Measurements from ENCODE around the gene NCAM1. TPM values are rescaled to one million over a fixed set of nuclear protein-coding genes. Genes with fewer than 3 reads are reported as not detected.

The NCAM1 gene
- polyA plus RNA-seq, 1 donor (not counting 4 experiments of a cell fraction or from before 2014, with no cell fraction given) = 0.04 TPM

DNA sequence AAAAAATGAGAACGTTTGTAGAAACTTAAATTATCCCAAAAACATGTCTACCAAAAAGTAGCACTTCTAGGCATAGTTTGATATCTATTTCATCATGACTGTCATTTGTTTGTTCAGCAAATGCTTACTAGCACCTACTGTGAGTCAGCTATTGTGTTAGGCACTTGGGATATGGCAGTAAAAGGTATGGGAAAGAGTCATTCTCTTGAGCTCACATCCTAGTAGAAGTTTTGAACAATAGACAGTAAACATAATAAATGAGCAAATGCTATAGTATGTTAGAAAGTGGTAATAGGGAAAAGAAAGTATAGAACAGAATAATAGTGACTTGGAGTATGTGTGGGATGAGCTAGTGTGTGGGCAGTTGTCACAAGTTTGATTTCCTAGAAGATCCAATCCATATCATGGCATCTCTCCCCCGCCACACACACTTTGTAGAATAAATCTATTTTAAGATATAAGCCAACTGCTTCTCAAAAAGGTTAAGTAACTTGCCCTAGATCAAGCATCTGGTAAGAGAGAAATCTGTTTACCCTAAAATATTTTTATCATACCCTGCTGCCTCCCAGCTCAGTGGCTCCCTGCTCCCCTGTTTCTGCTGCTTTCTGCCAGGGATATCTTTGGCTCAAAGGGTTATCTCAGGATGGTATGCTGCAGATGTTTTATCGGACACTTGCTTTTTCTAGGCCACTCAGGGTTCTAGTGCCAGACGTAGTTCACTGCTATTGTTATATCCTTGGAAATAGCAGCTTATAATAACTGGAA, 129.7 kb downstream of the NCAM1 start:
- no peaks in the 10 kb centered on the region for H3K9me1 ChIP-seq (ENCODE audit: control insufficient read depth, extremely low read depth, insufficient read depth, low read length)
- no peaks in the 10 kb centered on the region for H3K4me1 ChIP-seq (ENCODE audit: control insufficient read depth, extremely low read depth, insufficient read depth, low read length)
- no peak overlapping the region for H3K4me2 ChIP-seq (ENCODE audit: control insufficient read depth, extremely low read depth, insufficient read depth, low read depth, low read length)
- no peak overlapping the region for H3K27ac ChIP-seq (ENCODE audit: control insufficient read depth, insufficient read depth, low read length)
- DNase-seq (ENCODE audit: low read depth, low spot score) (no peak), FAIRE-seq (no peak)
- no peak overlapping the region for H3K4me3 ChIP-seq (ENCODE audit: control insufficient read depth in 2 of 3, extremely low read depth in 1 of 3, insufficient read depth in 2 of 3, low read depth in 1 of 3, low read length in 3 of 3)
- H3K79me2 ChIP-seq (ENCODE audit: control insufficient read depth, insufficient read depth, low read length) = no peaks in the 10 kb centered on the region
- H3K9ac ChIP-seq (ENCODE audit: control insufficient read depth, extremely low read depth, insufficient read depth, low read length) = no peak overlapping the region
- dilution Hi-C loops (cut with MboI; ENCODE audit: extremely low pct_ligation_motif_present, low sequenced_read_pairs) = no loop called here
- H3K36me3 ChIP-seq (ENCODE audit: control insufficient read depth in 2 of 2, extremely low read depth in 1 of 2, insufficient read depth in 2 of 2, low read length in 2 of 2) = no peaks in the 10 kb centered on the region
- TF ChIP-seq, protein P1, sequence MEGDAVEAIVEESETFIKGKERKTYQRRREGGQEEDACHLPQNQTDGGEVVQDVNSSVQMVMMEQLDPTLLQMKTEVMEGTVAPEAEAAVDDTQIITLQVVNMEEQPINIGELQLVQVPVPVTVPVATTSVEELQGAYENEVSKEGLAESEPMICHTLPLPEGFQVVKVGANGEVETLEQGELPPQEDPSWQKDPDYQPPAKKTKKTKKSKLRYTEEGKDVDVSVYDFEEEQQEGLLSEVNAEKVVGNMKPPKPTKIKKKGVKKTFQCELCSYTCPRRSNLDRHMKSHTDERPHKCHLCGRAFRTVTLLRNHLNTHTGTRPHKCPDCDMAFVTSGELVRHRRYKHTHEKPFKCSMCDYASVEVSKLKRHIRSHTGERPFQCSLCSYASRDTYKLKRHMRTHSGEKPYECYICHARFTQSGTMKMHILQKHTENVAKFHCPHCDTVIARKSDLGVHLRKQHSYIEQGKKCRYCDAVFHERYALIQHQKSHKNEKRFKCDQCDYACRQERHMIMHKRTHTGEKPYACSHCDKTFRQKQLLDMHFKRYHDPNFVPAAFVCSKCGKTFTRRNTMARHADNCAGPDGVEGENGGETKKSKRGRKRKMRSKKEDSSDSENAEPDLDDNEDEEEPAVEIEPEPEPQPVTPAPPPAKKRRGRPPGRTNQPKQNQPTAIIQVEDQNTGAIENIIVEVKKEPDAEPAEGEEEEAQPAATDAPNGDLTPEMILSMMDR (optimal IDR thresholded peaks at IDR 0.05 in 1 of 3, IDR thresholded peaks at IDR 0.05 in 1 of 3, conservative IDR thresholded peaks at IDR 0.05 in 1 of 3; ENCODE audit: extremely low read depth in 1 of 3, insufficient read depth in 2 of 3, low read length in 3 of 3) = no peak
- no peak for TF ChIP-seq EZH2 (IDR thresholded peaks at IDR 0.05; ENCODE audit: low read length)
- no peaks in the 10 kb centered on the region for H4K20me1 ChIP-seq (ENCODE audit: control insufficient read depth, extremely low read depth, insufficient read depth, low read length)
- no peak overlapping the region for H2AFZ ChIP-seq (ENCODE audit: control insufficient read depth, low read length)
- H3K9me3 ChIP-seq (ENCODE audit: control insufficient read depth, low read depth, low read length) = no peaks in the 10 kb centered on the region
- no peaks in the 10 kb centered on the region for H3K27me3 ChIP-seq (ENCODE audit: control insufficient read depth, extremely low read depth, insufficient read depth, low read length)

DNA sequence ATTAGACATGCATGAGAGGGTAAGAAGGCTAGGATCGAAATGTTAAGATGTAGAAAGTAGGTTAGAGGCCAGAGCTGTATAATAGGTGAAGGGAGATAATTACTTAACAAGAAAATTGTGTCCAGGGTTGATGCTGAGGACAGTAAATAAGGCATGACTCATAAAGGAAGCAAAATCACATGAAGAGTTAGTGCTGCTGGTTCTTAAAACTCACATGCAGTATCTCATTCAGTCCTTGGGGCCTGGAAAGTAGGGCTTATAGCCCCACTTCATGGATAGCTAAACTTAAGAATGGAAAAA, 130.2 kb downstream of the NCAM1 start:
- Histone ChIP-seq H3K36me3 (ENCODE audit: control insufficient read depth in 2 of 2, extremely low read depth in 1 of 2, insufficient read depth in 2 of 2, low read length in 2 of 2) (no peaks in the 10 kb centered on the region), H3K27me3 (ENCODE audit: control insufficient read depth, extremely low read depth, insufficient read depth, low read length) (no peaks in the 10 kb centered on the region), H3K9me1 (ENCODE audit: control insufficient read depth, extremely low read depth, insufficient read depth, low read length) (no peaks in the 10 kb centered on the region), H3K4me2 (ENCODE audit: control insufficient read depth, extremely low read depth, insufficient read depth, low read depth, low read length) (no peak overlapping the region), H3K79me2 (ENCODE audit: control insufficient read depth, insufficient read depth, low read length) (no peaks in the 10 kb centered on the region), H3K4me1 (ENCODE audit: control insufficient read depth, extremely low read depth, insufficient read depth, low read length) (no peaks in the 10 kb centered on the region), H3K4me3 (ENCODE audit: control insufficient read depth in 2 of 3, extremely low read depth in 1 of 3, insufficient read depth in 2 of 3, low read depth in 1 of 3, low read length in 3 of 3) (no peak overlapping the region), H3K9ac (ENCODE audit: control insufficient read depth, extremely low read depth, insufficient read depth, low read length) (no peak overlapping the region), H3K9me3 (ENCODE audit: control insufficient read depth, low read depth, low read length) (no peaks in the 10 kb centered on the region), H3K27ac (ENCODE audit: control insufficient read depth, insufficient read depth, low read length) (no peak overlapping the region), H2AFZ (ENCODE audit: control insufficient read depth, low read length) (no peak overlapping the region), H4K20me1 (ENCODE audit: control insufficient read depth, extremely low read depth, insufficient read depth, low read length) (no peaks in the 10 kb centered on the region)
- DNase-seq (ENCODE audit: low read depth, low spot score) = no peak
- TF ChIP-seq, protein P1 (optimal IDR thresholded peaks at IDR 0.05 in 1 of 3, IDR thresholded peaks at IDR 0.05 in 1 of 3, conservative IDR thresholded peaks at IDR 0.05 in 1 of 3; ENCODE audit: extremely low read depth in 1 of 3, insufficient read depth in 2 of 3, low read length in 3 of 3) = no peak
- no peak for TF ChIP-seq EZH2 (IDR thresholded peaks at IDR 0.05; ENCODE audit: low read length)
- dilution Hi-C loops (cut with MboI; ENCODE audit: extremely low pct_ligation_motif_present, low sequenced_read_pairs) = no loop called here
- no peak for FAIRE-seq
